GM12892 (cell line): Measurements from ENCODE around the gene ZNF439.
"Not testable (repeated sequence)": the region's sequence is repeated elsewhere in the genome, so short reads cannot be mapped to it uniquely, and the experiment has no call there.

Experiments used
- DNase-seq: peaks from one replicate; pipeline ENCODE4 v3.0.0; 2011; ENCODE audit not compliant: insufficient read length
- FAIRE-seq: peaks from 2 replicates; lab custom pipeline; 2011; peaks lifted over from hg19 to GRCh38; lab: Jason Lieb, UNC
- POLR2A ChIP-seq: IDR thresholded peaks from 2 replicates; pipeline ENCODE4 v1.6.1; 2011; ENCODE audit warnings: low read depth, low read length, control low read depth
- POLR2AphosphoS5 ChIP-seq: IDR thresholded peaks from 2 replicates; pipeline ENCODE4 v1.6.1; 2011; ENCODE audit warnings: low read depth, low read length, control low read depth
- TAF1 ChIP-seq: IDR thresholded peaks from 2 replicates; pipeline ENCODE4 v1.6.1; 2011; ENCODE audit warnings: low read depth, mild to moderate bottlenecking, control low read depth, low read length, borderline replicate concordance

ZNF439 gene

DNA sequence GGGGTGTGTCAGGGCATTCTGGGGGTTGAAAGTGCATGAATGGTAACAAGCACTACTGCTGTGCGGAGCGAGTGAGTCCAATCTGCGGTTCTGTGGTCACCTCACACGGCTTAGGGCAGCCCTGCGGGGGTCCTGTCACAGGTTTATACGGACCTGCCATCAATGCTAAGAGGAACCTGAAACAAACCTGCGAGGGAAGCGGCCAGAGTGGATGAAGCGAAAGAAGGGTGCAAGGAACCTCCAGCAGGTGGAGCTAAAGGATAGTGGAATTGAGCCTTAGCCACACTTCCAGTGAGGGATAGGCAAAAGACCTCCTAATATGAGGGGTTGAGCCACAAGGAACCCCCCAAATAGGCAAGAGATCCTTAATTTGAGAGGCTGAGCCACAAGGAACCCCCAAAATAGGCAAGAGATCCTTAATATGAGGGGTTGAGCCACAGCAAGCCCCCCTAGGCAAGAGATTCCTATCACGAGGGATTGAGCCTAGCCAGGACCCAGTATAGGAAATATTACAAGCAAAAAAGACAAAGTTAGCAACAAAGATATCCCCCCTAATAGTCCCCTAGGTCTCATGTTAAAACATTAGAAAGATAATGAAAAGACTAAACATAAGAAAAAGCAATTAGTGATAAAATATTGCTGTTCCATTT is 32.8 kb downstream of the ZNF439 start:
- peak; percentile 67 for FAIRE-seq

DNA sequence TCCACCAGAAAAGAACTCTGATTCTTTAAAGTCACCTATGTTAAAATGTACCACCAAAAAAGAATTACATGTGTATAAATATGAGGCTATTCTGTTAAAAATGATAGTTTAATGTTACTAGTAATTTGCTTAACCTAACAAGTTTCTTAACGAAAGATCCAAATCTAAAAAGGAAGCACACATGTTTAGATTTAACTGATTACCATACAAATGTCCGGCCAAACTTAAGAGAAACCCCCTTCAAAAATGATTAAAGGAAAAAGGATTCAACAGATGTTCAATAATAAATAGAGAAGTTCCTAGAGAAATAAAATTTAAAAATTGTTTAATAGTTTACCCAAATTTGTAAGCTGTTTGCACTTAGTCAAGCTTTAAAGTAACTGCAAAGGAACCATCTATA is 34.1 kb downstream of the ZNF439 start:
- TF ChIP-seq POLR2AphosphoS5 (no peak), POLR2A (no peak), TAF1 (no peak)
- no peak for FAIRE-seq
- no peak for DNase-seq

More for the DNA sequence above, 32.8 kb downstream of the ZNF439 start:
- no peak for TF ChIP-seq TAF1
- no peak for TF ChIP-seq POLR2A
- no peak for TF ChIP-seq POLR2AphosphoS5
- DNase-seq, result peak; percentile 49

DNA sequence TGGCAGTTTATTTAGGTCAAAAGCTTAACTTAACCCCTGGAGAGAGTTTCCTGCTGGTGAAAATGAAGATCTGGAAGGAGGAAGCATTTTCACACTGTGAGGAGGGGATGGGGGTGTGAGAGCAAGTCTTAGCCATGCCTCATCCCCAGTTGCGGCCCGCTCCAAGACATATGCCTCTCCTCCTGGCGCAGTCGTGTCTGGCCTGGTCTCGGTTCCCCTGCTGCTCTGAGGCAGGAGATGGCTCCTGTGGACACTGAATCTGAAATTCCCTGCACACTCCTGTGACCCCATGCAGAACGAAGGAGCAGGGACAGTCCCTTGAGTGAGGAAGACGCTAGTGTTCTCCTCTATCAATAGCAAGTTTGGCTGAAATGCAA is 38.7 kb downstream of the ZNF439 start:
- no peak for DNase-seq
- FAIRE-seq, result no peak
- TF ChIP-seq POLR2A (no peak), TAF1 (no peak), POLR2AphosphoS5 (no peak)

DNA sequence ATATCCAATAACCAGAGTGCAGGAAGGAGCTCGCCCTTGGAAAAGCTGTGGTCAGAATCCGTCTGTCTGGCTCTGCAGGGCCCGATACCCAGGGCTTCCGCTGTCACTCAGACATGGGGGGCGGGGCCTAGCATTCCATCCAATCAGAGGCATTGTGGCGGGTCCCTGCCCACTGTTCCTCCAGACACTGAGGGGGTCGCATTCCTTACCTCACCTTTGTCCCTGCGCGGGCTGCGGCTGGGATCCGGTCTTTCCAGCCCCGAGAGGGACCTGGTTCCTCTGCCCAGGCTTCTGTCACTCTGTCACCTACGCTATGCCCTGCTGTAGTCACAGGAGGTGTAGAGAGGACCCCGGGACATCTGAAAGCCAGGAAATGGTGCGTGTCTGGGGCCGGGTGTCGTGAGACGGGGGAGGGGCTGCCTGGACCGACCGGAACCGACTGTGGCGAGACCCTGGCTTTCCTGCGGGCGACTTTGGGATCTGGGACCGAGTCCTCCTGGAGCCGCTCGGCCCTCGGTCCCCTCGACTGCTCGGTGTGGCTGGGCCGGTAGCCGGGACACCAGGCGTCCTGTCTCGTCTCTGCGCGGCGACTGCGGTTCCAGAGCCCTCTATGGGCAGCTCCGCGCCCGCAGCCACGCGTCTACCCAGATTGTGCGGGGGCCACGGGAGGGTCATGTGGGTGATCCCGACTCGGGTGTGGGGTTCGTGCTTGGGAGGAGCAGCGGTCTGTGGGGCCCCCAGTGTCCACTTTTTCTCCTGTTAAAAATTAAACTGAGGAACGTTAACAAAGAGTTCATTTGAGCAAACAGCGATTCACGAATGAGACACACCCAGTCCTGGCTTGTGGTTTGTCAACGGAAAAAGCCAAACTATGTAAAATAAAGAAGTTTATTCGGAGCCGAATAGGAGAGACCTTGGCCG is 39.3 kb downstream of the ZNF439 start, which contains the start of gene ZNF69:
Gene ZNF69 (plus strand): TSS at position 172 of the 921 bp plus-strand sequence. CDS start 142 bp downstream, at position 314.
- no peak for FAIRE-seq
- TF ChIP-seq POLR2AphosphoS5, result no peak
- TF ChIP-seq TAF1, result no peak
- TF ChIP-seq POLR2A, result no peak

DNA sequence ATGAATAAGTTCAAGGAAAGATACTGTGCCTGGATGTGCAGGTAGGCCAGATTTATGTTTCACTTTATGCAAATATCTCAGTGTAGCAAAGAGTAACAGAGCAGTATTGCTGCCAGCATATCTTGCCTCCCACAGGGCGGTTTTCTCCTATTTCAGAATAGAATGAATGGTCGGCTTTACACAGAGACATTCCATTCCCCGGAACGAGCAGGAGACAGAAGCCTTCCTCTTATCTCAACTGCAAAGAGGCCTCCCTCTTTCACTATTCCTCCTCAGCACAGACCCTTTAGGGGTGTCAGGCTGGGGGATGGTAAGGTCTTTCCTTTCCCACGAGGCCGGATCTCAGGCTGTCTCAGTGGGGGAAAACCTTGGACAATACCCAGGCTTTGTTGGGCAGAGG is 41.4 kb downstream of the ZNF439 start:
- not testable (repeated sequence) for FAIRE-seq, DNase-seq

More for the DNA sequence above, 39.3 kb downstream of the ZNF439 start, which contains the start of gene ZNF69:
- peak; percentile 31 for DNase-seq

DNA sequence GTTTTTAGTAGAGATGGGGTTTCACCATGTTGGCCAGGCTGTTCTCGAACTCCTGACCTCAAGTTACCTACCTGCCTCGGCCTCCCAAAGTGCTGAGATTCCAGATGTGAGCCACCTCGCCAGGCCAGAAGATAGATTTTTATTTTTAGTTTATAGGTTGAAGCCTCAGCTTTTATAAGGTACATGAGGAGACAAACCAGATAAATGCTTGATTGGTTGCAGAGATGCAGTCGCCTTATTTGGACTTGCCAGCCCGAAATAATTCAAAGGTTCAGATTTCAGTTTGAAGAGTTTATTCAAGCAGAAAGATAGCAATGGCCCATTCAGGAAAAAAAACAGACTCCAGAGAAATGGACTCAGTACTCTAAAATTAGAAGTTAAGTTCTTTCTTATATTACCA is 42.1 kb downstream of the ZNF439 start:
- TF ChIP-seq POLR2AphosphoS5, result no peak
- TF ChIP-seq POLR2A, result no peak
- no peak for TF ChIP-seq TAF1
- no peak for FAIRE-seq
- no peak for DNase-seq

DNA sequence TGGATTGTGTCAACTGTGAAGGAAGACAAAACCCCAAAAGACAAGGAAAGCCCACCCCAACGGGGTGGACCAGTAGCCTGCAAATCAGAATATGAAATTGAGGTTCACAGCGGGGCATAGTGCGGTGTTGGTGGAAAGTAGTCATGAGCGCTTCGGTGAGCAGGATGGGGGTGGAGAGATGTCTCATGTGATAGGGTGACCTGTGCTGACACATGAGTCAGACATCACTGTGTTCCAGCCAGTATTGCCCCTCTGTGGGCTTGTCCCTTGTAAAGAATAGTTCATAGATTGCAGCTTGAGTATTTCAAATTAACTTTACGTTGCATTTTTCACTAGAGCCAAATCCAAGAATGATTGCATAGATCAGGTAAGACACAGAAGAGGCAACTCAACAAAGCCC is 46.3 kb downstream of the ZNF439 start:
- no peak for TF ChIP-seq POLR2A
- no peak for TF ChIP-seq TAF1
- no peak for TF ChIP-seq POLR2AphosphoS5
- FAIRE-seq (no peak), DNase-seq (no peak)

DNA sequence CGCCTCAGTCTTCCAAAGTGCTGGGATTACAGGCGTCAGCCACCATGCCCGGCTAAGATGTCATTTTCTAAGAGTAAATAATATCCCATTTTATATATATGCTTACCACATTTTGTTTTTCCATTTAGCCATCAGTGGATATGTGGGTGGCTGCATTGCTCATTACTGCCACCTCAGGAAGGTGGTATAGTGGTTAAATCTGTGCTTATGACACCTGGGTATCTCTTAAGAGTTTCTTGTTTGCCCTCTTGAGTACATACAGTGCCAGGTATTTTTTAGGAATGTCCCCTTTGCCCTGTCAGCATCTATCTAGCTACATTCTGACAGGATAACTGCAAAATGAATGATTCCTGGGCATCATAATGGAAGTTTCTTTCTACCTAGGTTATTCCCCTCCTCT is 53.7 kb downstream of the ZNF439 start:
- TF ChIP-seq TAF1 (no peak), POLR2AphosphoS5 (no peak), POLR2A (no peak)
- DNase-seq (no peak), FAIRE-seq (no peak)

DNA sequence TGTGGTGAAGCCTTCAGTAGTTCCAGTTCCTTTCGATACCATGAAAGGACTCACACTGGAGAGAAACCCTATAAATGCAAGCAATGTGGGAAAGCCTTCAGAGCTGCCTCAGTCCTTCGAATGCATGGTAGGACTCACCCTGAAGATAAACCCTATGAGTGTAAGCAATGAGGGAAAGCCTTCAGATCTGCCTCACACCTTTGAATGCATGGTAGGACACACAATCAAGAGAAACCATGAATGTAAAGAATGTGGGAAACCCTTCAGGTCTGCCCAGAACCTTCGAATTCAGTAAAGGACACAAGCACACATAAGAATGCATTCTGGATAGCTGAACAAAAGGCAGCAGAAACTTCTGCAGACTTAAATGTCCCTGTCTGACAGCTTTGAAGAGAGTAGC is 57.4 kb downstream of the ZNF439 start:
- DNase-seq (no peak), FAIRE-seq (no peak)
- TF ChIP-seq POLR2A (no peak), TAF1 (no peak)

DNA sequence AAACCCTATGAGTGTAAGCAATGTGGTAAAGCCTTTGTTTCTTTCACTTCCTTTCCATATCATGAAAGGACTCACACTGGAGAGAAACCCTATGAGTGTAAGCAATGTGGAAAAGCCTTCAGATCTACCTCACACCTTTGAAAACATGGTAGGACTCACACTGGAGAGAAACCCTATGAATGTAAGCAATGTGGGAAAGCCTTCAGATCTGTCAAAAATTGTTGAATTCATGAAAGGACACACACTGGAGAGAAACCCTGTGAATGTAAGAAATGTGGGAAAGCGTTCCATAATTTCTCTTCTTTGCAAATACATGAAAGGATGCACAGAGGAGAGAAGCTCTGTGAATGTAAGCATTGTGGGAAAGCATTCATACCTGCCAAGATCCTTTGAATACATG is 63.4 kb downstream of the ZNF439 start:
- not testable (repeated sequence) for DNase-seq, FAIRE-seq

DNA sequence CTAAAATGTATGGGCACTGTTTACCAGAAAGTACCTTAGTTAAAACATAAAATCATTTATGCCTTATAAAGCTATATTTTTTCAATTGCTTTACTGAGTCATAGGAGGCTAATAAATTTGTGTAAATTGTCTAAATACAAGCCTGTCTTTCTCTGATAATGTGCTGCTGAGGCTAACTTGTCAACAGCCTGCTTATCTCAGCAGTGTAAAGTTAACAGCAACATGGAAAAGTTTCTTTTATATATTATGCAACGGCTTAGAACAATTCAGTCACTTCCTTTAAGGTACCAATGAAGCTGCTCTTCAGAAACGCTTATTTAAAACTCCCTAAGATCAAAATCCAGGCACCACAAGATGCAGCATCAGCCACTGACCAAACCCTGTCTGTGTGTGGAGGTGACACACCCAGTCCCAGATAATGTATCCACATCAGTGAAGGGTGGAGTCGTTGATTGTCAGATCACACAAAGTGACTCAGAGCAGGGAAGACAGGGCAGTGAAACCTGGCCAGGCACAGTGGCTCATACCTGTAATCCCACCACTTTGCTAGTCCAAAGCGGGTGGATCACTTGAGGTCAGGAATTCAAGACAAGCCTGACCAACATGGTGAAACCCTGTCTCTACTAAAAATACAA is 66.0 kb downstream of the ZNF439 start:
- DNase-seq, FAIRE-seq: not testable (repeated sequence)
